Nephron (organoid): ENCODE data around the gene DIS3L2.

ENCODE experiments used
- H3K27ac Mint-ChIP-seq, 3 experiments: 2 replicates each; pipeline ENCODE4 v1.8.0; 2020; ENCODE audit warnings: mixed read lengths in 3 of 3, mild to moderate bottlenecking in 2 of 3, moderate library complexity in 1 of 3
- H3K27me3 Mint-ChIP-seq: 2 replicates; pipeline ENCODE4 v1.8.0; 2021; ENCODE audit warnings: low read depth, mild to moderate bottlenecking, moderate library complexity, mixed read lengths
- H3K36me3 Mint-ChIP-seq: 2 replicates; pipeline ENCODE4 v1.8.0; 2020; ENCODE audit warnings: low read depth, mixed read lengths
- H3K4me1 Mint-ChIP-seq: 2 replicates; pipeline ENCODE4 v1.8.0; 2020; ENCODE audit warnings: mixed read lengths
- H3K4me3 Mint-ChIP-seq, 3 experiments: 2 replicates each; pipeline ENCODE4 v1.8.0; 2020; ENCODE audit warnings: mild to moderate bottlenecking in 3 of 3, mixed read lengths in 3 of 3, moderate library complexity in 2 of 3
- H3K9me3 Mint-ChIP-seq: 2 replicates; pipeline ENCODE4 v1.8.0; 2020; ENCODE audit warnings: mixed read lengths
- CTCF ChIP-seq, 3 experiments: fragments of 200-600 bp; sonication (generic); IDR thresholded peaks; one replicate each; pipeline ENCODE4 v1.5.0; 2021; ENCODE audit warnings: antibody characterized with exemption in 3 of 3; ENCODE audit not compliant: unreplicated experiment in 3 of 3

The DIS3L2 gene

GRCh38 chr2:232203936-232204335, 242.4 kb downstream of the DIS3L2 start:
- no peak for TF ChIP-seq CTCF (IDR thresholded peaks at IDR 0.05; ENCODE audit: unreplicated experiment in 3 of 3)
- H3K27me3 Mint-ChIP-seq, result no peaks in the 10 kb centered on the region
- H3K27ac Mint-ChIP-seq, result peak overlapping the region; percentile 13 to 77 (median 54)
- no peaks in the 10 kb centered on the region for H3K9me3 Mint-ChIP-seq
- peaks cover 29% of the 10 kb centered on the region for H3K36me3 Mint-ChIP-seq
- peaks cover 17% of the 10 kb centered on the region for H3K4me1 Mint-ChIP-seq
- no peak overlapping the region for H3K4me3 Mint-ChIP-seq

GRCh38 chr2:232204457-232204931, 243.0 kb downstream of the DIS3L2 start:
- H3K36me3 Mint-ChIP-seq, result peaks cover 32% of the 10 kb centered on the region
- peak overlapping the region; percentile 13 to 77 (median 54) for H3K27ac Mint-ChIP-seq
- H3K4me1 Mint-ChIP-seq, result peaks cover 17% of the 10 kb centered on the region
- no peak for TF ChIP-seq CTCF (IDR thresholded peaks at IDR 0.05; ENCODE audit: unreplicated experiment in 3 of 3)
- H3K4me3 Mint-ChIP-seq, result no peak overlapping the region
- no peaks in the 10 kb centered on the region for H3K9me3 Mint-ChIP-seq
- H3K27me3 Mint-ChIP-seq, result no peaks in the 10 kb centered on the region

- TF ChIP-seq CTCF (IDR thresholded peaks at IDR 0.05; ENCODE audit: unreplicated experiment in 3 of 3), result no peak
- H3K36me3 Mint-ChIP-seq, result peaks cover 31% of the 10 kb centered on the region
- H3K27me3 Mint-ChIP-seq, result no peaks in the 10 kb centered on the region
- peaks cover 17% of the 10 kb centered on the region for H3K4me1 Mint-ChIP-seq
- no peak overlapping the region for H3K27ac Mint-ChIP-seq
- H3K9me3 Mint-ChIP-seq, result no peaks in the 10 kb centered on the region
- H3K4me3 Mint-ChIP-seq, result no peak overlapping the region
These were observed 245.7 kb downstream of the DIS3L2 start for GRCh38 chr2:232207174-232207573.

GRCh38 chr2:232210306-232210705, 248.8 kb downstream of the DIS3L2 start:
- Mint-ChIP-seq H3K4me1 (no peaks in the 10 kb centered on the region), H3K36me3 (peaks cover 32% of the 10 kb centered on the region), H3K9me3 (no peaks in the 10 kb centered on the region), H3K4me3 (no peak overlapping the region), H3K27me3 (no peaks in the 10 kb centered on the region), H3K27ac (no peak overlapping the region)
- TF ChIP-seq CTCF (IDR thresholded peaks at IDR 0.05; ENCODE audit: unreplicated experiment in 3 of 3), result no peak

GRCh38 chr2:232211743-232212686, 250.5 kb downstream of the DIS3L2 start:
- TF ChIP-seq CTCF (IDR thresholded peaks at IDR 0.05; ENCODE audit: unreplicated experiment in 3 of 3), result no peak
- Mint-ChIP-seq H3K4me3 (no peak overlapping the region), H3K27me3 (no peaks in the 10 kb centered on the region), H3K9me3 (no peaks in the 10 kb centered on the region), H3K4me1 (no peaks in the 10 kb centered on the region), H3K27ac (no peak overlapping the region), H3K36me3 (peaks cover 36% of the 10 kb centered on the region)
